GM12873 (cell line): ENCODE measurements around the gene FSTL3.

Source experiments
- TF ChIP-seq, protein P1 (sequence below): IDR thresholded peaks from 2 replicates; pipeline ENCODE4 v1.5.1; 2012; ENCODE audit warnings: low read depth, mild to moderate bottlenecking, moderate library complexity, low read length, control low read depth; ENCODE audit not compliant: insufficient read depth; ENCODE audit errors: missing control alignments

Gene FSTL3

DNA sequence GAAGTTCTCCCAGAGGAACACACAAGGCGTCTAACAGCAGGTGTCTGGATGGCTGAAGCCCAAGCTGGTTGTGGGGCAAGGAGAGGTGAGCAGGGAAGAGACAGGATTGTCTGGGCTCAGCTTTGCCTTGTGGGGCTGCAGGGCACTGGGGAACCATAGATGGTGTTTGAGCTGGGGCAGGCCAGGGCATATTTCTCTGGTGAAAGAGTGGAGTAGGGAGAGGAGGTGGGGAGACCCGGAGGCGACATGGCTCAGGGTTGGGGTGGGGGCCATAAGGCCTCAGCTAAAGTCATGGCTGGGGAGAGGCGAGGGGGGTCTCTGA is 27.1 kb downstream of the FSTL3 start:
- TF ChIP-seq, protein P1, sequence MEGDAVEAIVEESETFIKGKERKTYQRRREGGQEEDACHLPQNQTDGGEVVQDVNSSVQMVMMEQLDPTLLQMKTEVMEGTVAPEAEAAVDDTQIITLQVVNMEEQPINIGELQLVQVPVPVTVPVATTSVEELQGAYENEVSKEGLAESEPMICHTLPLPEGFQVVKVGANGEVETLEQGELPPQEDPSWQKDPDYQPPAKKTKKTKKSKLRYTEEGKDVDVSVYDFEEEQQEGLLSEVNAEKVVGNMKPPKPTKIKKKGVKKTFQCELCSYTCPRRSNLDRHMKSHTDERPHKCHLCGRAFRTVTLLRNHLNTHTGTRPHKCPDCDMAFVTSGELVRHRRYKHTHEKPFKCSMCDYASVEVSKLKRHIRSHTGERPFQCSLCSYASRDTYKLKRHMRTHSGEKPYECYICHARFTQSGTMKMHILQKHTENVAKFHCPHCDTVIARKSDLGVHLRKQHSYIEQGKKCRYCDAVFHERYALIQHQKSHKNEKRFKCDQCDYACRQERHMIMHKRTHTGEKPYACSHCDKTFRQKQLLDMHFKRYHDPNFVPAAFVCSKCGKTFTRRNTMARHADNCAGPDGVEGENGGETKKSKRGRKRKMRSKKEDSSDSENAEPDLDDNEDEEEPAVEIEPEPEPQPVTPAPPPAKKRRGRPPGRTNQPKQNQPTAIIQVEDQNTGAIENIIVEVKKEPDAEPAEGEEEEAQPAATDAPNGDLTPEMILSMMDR: no peak

DNA sequence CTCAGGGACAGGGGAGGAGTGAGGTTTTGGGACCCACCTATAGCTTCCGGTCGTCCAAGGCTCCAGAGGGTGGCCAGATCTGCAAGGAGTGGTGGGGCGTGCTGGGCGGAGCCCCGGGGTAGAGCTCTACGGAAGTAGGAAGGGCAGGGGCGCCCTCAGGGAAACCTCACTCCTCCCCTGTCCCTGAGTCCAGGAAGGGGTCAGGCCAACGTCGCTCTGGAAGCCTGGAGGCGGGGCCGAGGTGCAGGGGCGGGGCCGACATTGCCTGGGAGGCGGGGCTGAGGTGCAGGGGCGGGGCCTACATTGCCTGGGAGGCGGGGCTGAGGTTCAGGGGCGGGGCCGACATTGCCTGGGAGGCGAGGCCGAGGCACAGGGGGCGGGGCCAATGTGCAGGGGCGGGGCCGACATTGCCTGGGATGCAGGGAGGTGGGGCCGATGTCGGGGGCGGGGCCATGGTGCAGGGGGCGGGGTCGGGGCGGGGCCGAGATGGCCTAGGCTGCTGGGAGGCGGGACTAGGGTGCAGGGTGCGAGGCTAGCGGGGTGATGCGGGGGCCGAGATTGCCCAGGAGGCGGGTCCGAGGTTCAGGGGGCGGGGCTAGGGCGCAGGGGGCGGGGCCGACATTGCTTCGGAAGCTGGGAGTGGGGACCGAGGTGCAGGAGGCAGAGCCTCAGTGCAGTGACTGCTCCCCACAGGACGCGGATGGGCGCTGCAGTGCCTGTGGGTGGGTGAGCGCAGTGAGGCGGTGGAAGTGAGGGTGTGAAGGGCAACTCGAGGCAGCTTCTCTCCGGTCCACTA is 27.7 kb downstream of the FSTL3 start:
- TF ChIP-seq, protein P1: no peak

DNA sequence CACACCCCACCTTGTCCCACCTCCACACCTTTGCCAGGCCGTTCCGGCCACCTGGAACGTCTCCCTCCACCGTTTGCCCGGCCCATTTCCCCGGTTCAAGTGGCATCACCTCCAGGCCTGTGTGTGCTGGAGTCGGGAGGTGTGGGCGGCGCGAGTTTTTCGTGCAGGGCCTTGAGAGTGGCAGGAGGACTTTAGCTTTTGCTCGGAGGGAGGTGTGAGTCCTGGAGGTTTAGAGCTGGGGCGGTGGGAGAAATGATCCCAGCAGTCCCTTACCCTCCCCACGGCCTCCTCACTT is 28.2 kb downstream of the FSTL3 start:
- TF ChIP-seq, protein P1: no peak

GRCh38 chr19:708154-709143 is 32.3 kb downstream of the FSTL3 start, which contains the start of gene PALM:
Gene PALM, plus strand, starts transcription at chr19:708935. Its CDS starts 212 bp downstream, at chr19:709147.
- TF ChIP-seq, protein P1: no peak

- TF ChIP-seq, protein P1: no peak
These were observed 33.2 kb downstream of the FSTL3 start for GRCh38 chr19:709196-709964.

GRCh38 chr19:709965-710571 is 33.9 kb downstream of the FSTL3 start:
- TF ChIP-seq, protein P1: no peak

DNA sequence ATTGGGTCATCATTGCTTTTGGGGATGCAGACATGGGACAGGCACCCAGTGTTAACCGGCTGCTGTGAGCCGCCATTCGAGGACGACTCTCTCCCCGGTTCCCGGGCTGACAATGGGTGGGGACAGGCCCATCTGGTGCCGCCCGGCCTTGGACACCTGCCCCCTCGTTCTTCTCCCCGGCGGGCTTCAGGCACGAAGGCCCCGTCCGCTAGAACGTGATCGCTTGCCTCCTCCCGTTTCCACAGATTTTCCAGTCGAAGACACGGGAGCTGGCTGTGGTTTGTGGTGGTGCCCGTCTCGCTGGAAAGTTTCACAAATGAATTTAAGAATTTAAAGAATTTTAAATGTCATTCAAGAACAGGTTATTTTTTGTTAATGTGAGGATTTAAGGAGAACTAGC is 34.6 kb downstream of the FSTL3 start:
- TF ChIP-seq, protein P1: no peak
